ENCODE results near the gene GGT6.

Gene GGT6

GRCh38 chr17:4539025-4539424, 21.4 kb downstream of the GGT6 start:
- no peak for DNase-seq (ENCODE audit: low spot score)

- DNase-seq (ENCODE audit: low spot score) = no peak
Measured at GRCh38 chr17:4538236-4539002, 22.0 kb downstream of the GGT6 start.

- no peak for DNase-seq (ENCODE audit: low spot score)
Measured at GRCh38 chr17:4537451-4538235, 22.7 kb downstream of the GGT6 start.

GRCh38 chr17:4536742-4537411, 23.5 kb downstream of the GGT6 start:
- no peak for DNase-seq (ENCODE audit: low spot score)

- no peak for DNase-seq (ENCODE audit: low spot score)
Measured at GRCh38 chr17:4536259-4536741, 24.1 kb downstream of the GGT6 start.

GRCh38 chr17:4535667-4536258, 24.6 kb downstream of the GGT6 start:
- no peak for DNase-seq (ENCODE audit: low spot score)

- no peak for DNase-seq (ENCODE audit: low spot score)
Measured at GRCh38 chr17:4534928-4535666, 25.3 kb downstream of the GGT6 start.

- no peak for DNase-seq (ENCODE audit: low spot score)
Measured at GRCh38 chr17:4534515-4534914, 25.9 kb downstream of the GGT6 start.

GRCh38 chr17:4533523-4534504, 26.6 kb downstream of the GGT6 start:
- no peak for DNase-seq (ENCODE audit: low spot score)

GRCh38 chr17:4532860-4533522, 27.4 kb downstream of the GGT6 start:
- DNase-seq (ENCODE audit: low spot score) = no peak

GRCh38 chr17:4531988-4532736, 28.2 kb downstream of the GGT6 start:
- DNase-seq (ENCODE audit: low spot score) = no peak

- no peak for DNase-seq (ENCODE audit: low spot score)
Measured at GRCh38 chr17:4530799-4531730, 29.3 kb downstream of the GGT6 start.

- DNase-seq (ENCODE audit: low spot score) = no peak
Measured at GRCh38 chr17:4529533-4530152, 30.7 kb downstream of the GGT6 start.

GRCh38 chr17:4527566-4528125, 32.7 kb downstream of the GGT6 start:
- DNase-seq (ENCODE audit: low spot score) = no peak

GRCh38 chr17:4527134-4527533, 33.2 kb downstream of the GGT6 start:
- no peak for DNase-seq (ENCODE audit: low spot score)

GRCh38 chr17:4525691-4526397, 34.5 kb downstream of the GGT6 start:
- no peak for DNase-seq (ENCODE audit: low spot score)

- DNase-seq (ENCODE audit: low spot score) = no peak
Measured at GRCh38 chr17:4523946-4524345, 36.4 kb downstream of the GGT6 start.
